HL-60 (cell line): ENCODE measurements around the gene TSPO2.
"Not testable (repeated sequence)": the region's sequence is repeated elsewhere in the genome, so short reads cannot be mapped to it uniquely, and the experiment has no call there.

Experiments used
- DNase-seq, 2 experiments: peaks; one replicate each; pipeline ENCODE4 v3.0.0-alpha.2; 2010 to 2020; ENCODE audit warnings: low read depth in 1 of 2, low spot score in 1 of 2
- H3K27ac ChIP-seq: fragments of 250-450 bp; sonication (Bioruptor Pico); replicated peaks from 2 replicates; pipeline ENCODE4 v1.5.1; 2020; ENCODE audit warnings: mild to moderate bottlenecking, moderate library complexity
- H3K27me3 ChIP-seq: fragments of 250-450 bp; sonication (Bioruptor Pico); 2 replicates; pipeline ENCODE4 v1.5.1; 2021; ENCODE audit warnings: mild to moderate bottlenecking, moderate library complexity; ENCODE audit not compliant: insufficient read depth, poor library complexity, severe bottlenecking
- H3K4me3 ChIP-seq: replicated peaks from 2 replicates; pipeline ENCODE4 v1.5.1; 2011; ENCODE audit warnings: mild to moderate bottlenecking, control low read depth, low read length; ENCODE audit not compliant: insufficient read depth
- CTCF ChIP-seq: IDR thresholded peaks from one replicate; pipeline ENCODE4 v1.5.1; 2011; ENCODE audit warnings: low read length, control low read depth, inconsistent platforms; ENCODE audit not compliant: insufficient read depth
- GABPA ChIP-seq: IDR thresholded peaks from 2 replicates; pipeline ENCODE4 v1.6.1; 2012; ENCODE audit warnings: low read depth
- POLR2AphosphoS5 ChIP-seq: IDR thresholded peaks from 2 replicates; pipeline ENCODE4 v1.6.1; 2012; ENCODE audit warnings: low read depth
- REST ChIP-seq: IDR thresholded peaks from 2 replicates; pipeline ENCODE4 v1.6.1; 2012; ENCODE audit warnings: low read depth; ENCODE audit not compliant: insufficient replicate concordance
- SPI1 ChIP-seq: IDR thresholded peaks from 2 replicates; pipeline ENCODE4 v1.6.1; 2012; ENCODE audit warnings: low read depth, mild to moderate bottlenecking, borderline replicate concordance

TSPO2 gene

GRCh38 chr6:41002168-41002567 lies 40.1 kb upstream of the TSPO2 start:
- TF ChIP-seq GABPA (no peak), CTCF (no peak), SPI1 (no peak), POLR2AphosphoS5 (no peak), REST (no peak)
- Histone ChIP-seq H3K27ac (no peak overlapping the region), H3K4me3 (no peak overlapping the region), H3K27me3 (peaks cover 6% of the 10 kb centered on the region)
- DNase-seq, result no peak

- peak; percentile 38 to 64 for DNase-seq
- peak; percentile 15 for TF ChIP-seq CTCF
- not testable (repeated sequence) for H3K27me3 ChIP-seq, H3K4me3 ChIP-seq, H3K27ac ChIP-seq
Measured at GRCh38 chr6:41006217-41006616, 36.0 kb upstream of the TSPO2 start.

- H3K4me3 ChIP-seq, H3K27ac ChIP-seq, DNase-seq, H3K27me3 ChIP-seq: not testable (repeated sequence)
Measured at GRCh38 chr6:41006980-41007379, 35.3 kb upstream of the TSPO2 start.

- Histone ChIP-seq H3K27ac (no peak overlapping the region), H3K27me3 (peaks cover 6% of the 10 kb centered on the region), H3K4me3 (no peak overlapping the region)
- TF ChIP-seq CTCF, result no peak
- no peak for TF ChIP-seq REST
- TF ChIP-seq POLR2AphosphoS5, result no peak
- DNase-seq, result no peak
Measured at GRCh38 chr6:41008011-41008410, 34.3 kb upstream of the TSPO2 start.
